ENCODE measurements around the gene PRPSAP1.

Gene PRPSAP1

DNA sequence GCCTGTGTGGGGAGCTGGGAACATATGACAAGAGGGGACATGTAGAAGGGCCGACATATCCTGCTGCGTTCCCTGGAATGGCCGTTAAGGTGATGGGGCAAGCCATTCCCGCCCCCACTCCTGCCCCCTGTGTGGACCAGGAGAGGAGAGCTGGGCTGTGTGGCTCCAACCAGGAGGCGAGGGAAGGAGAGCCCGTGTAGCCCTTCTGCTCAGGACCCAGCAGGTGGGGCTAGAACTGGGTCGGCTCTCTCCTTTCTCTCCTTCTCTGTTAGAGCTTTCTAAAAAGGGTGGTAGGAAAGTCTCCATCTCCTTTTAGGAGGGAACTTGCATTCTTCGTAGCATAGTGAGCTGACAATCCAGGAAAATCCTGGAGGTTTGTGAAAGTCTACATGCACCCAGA is 43.5 kb upstream of the PRPSAP1 start:
- no peak for TF ChIP-seq CTCF (IDR thresholded peaks at IDR 0.05; ENCODE audit: low read depth, low read length, missing control alignments)
- H3K4me3 ChIP-seq (ENCODE audit: low read depth, low read length): no peak overlapping the region
- DNase-seq (ENCODE audit: low read depth): no peak

- DNase-seq (ENCODE audit: low read depth): no peak
- no peak for TF ChIP-seq CTCF (IDR thresholded peaks at IDR 0.05; ENCODE audit: low read depth, low read length, missing control alignments)
- no peak overlapping the region for H3K4me3 ChIP-seq (ENCODE audit: low read depth, low read length)
Observed at GRCh38 chr17:76395980-76396379, 42.3 kb upstream of the PRPSAP1 start.

DNA sequence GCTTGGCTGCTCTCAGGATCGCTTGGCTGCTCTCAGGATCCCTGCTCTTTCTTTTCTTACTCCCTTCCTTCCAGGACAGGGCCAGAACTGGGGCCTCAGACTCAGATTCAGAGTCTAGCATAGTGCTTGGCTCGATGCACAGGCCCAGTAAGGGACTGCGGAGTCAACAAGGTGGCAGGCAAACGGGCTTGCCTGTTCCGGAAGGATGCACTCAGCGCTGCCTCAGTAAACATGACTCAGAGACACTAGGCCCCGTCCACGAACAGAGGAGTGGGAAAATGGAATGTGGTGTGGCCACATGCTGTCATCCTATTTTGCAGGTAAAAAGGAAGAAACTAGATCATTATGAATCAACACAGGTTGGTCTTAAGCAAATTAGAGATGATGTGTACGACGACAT is 40.5 kb upstream of the PRPSAP1 start:
- no peak for TF ChIP-seq CTCF (IDR thresholded peaks at IDR 0.05; ENCODE audit: low read depth, low read length, missing control alignments)
- no peak overlapping the region for H3K4me3 ChIP-seq (ENCODE audit: low read depth, low read length)
- no peak for DNase-seq (ENCODE audit: low read depth)

DNA sequence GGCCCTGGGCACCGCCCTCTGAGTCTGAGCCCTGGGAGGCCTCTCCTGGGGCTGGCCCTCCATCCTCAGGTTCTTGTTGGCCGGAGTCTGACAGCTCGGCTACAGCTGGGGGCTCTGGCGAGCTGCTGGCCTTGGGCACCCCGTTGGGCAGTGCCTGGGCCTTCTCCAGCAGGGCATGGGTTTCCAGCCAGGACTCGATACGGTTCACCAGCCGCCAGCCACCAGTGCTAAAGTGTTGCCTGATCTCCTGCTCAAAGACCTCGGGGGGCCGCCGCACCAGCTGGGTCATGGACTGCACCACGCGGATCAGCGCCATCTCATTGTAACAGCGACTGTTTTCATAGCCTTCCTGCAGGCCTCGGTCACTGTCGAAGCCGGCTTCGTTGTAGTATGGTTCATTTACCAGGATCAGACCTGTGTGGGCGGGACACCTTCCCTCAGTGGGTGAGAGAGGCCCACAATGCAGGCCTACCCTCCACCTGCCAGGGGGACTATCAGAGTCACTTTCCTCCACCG is 37.5 kb upstream of the PRPSAP1 start:
- TF ChIP-seq CTCF (IDR thresholded peaks at IDR 0.05; ENCODE audit: low read depth, low read length, missing control alignments): no peak

DNA sequence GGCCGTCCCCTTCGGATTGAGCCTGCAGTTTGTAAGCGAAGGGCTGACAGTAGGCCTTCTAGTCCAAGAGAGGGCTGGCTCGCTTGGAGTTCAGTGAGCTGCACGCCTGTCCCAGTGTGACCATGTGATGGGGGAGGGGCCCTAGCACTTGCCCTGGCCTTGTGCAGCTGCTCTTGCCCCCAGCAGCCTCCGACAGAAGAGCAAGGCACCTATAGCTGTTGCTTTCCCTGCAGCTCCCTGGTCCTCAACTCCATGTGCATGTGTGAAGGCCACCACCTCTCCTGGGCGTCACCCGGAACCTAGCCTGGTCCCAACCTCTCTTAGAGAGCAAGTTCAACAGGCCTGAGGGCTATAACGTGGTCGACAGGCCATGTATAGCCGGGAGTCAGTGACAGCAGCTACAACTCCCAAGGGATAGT is 36.3 kb upstream of the PRPSAP1 start:
- DNase-seq (ENCODE audit: low read depth): no peak
- no peak overlapping the region for H3K4me3 ChIP-seq (ENCODE audit: low read depth, low read length)
- TF ChIP-seq CTCF (IDR thresholded peaks at IDR 0.05; ENCODE audit: low read depth, low read length, missing control alignments): no peak

More for the DNA sequence above, 37.5 kb upstream of the PRPSAP1 start:
- DNase-seq (ENCODE audit: low read depth): no peak
- no peak overlapping the region for H3K4me3 ChIP-seq (ENCODE audit: low read depth, low read length)

GRCh38 chr17:76388966-76389888 is 35.5 kb upstream of the PRPSAP1 start:
- no peak for DNase-seq (ENCODE audit: low read depth)
- H3K4me3 ChIP-seq (ENCODE audit: low read depth, low read length): no peak overlapping the region
- no peak for TF ChIP-seq CTCF (IDR thresholded peaks at IDR 0.05; ENCODE audit: low read depth, low read length, missing control alignments)
